Muscle of leg (tissue), 11 donors: Measurements from ENCODE around the gene ITIH4. TPM values are rescaled to one million over a fixed set of nuclear protein-coding genes. Genes with fewer than 3 reads are reported as not detected.

Experiments used
- DNase-seq: peaks from one replicate; pipeline ENCODE4 v3.0.0; 2013
- H3K27ac ChIP-seq: one replicate; pipeline ENCODE4 v1.5.1; 2013; ENCODE audit warnings: mild to moderate bottlenecking, low read length, control low read depth
- H3K27me3 ChIP-seq: one replicate; pipeline ENCODE4 v1.6.1; 2013; ENCODE audit warnings: low read length; ENCODE audit not compliant: control insufficient read depth, insufficient read depth
- H3K36me3 ChIP-seq: one replicate; pipeline ENCODE4 v1.6.1; 2013; ENCODE audit warnings: low read length; ENCODE audit not compliant: control insufficient read depth, insufficient read depth
- H3K4me1 ChIP-seq: one replicate; pipeline ENCODE4 v1.6.1; 2013; ENCODE audit warnings: low read length; ENCODE audit not compliant: control insufficient read depth, insufficient read depth
- H3K4me3 ChIP-seq: one replicate; pipeline ENCODE4 v1.5.1; 2013; ENCODE audit warnings: low read length, control low read depth
- H3K9me3 ChIP-seq: replicated peaks from 2 replicates; pipeline ENCODE4 v1.6.1; 2013; ENCODE audit warnings: low read depth, low read length; ENCODE audit not compliant: control insufficient read depth
- WGBS: methylation state at CpG from one replicate; pipeline ENCODE4 v1.1.5; 2013; ENCODE audit warnings: missing lambda C conversion rate; ENCODE audit not compliant: insufficient coverage; 5-methylcytosine and 5-hydroxymethylcytosine counted together
- polyA plus RNA-seq, 8 donors: library from polyadenylated mRNA; unstranded; fragments of 120-200 nt; gene quantifications; one replicate each; pipeline versions ENCODE4 v1.2.1 to v1.2.3, GENCODE V29; 2013; ENCODE audit warnings: inconsistent platforms in 1 of 8, low replicate concordance in 1 of 8; ENCODE audit not compliant: insufficient read length in 8 of 8, insufficient read depth in 1 of 8
- total RNA-seq: library from RNA; stranded (reverse); fragments of 120-200 nt; gene quantifications from one replicate; pipeline ENCODE4 v1.2.4, GENCODE V29; 2013

ITIH4 gene
- total and polyA plus RNA-seq, 9 donors = 7.9 to 37.5 (median 22.1) TPM

GRCh38 chr3:52809149-52809548, 21.3 kb downstream of the ITIH4 start:
- peaks cover 7% of the 10 kb centered on the region for H3K36me3 ChIP-seq
- H3K4me1 ChIP-seq = no peaks in the 10 kb centered on the region
- H3K4me3 ChIP-seq = no peak overlapping the region
- no peaks in the 10 kb centered on the region for H3K9me3 ChIP-seq
- no peak overlapping the region for H3K27ac ChIP-seq
- peaks cover 2% of the 10 kb centered on the region for H3K27me3 ChIP-seq
- DNase-seq = no peak
- 76% methylated on average over 2 of the region's 2 CpGs for WGBS

DNA sequence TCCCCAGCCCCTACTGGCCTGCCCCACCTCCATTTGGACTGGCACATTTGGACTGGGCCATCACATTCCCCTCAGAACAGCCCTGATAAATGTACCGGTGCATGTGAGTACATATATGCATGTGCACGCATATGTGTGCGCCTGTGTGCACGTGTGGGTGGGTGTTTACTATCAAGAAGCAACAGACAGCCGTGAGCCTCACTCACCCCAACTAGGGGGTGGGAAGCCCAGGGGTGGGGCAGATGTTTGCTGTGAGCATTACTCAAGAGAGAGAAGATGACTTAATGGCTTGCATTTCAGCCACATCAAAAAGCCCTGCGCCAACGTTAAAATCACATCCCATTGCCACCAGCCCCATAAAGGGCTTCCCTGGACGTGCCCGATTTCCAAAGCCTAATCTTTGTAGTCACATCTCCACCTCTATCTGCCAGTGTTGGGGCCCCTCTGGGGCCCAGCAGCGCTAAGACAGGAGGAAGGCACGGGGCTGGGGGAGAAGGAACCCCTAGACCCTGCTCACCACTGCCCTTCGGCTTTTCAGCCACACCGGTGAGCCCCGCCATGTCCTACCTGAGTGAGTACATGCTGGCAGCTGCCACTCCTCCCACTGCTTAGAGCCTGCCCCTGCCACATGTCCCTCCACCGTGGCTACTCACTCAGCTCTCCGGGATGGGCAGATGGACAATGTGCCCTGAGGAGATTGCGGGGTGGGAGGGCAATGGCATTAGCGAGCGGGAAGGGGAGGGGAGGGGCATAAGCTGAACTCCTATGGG, 25.0 kb downstream of the ITIH4 start:
- Histone ChIP-seq H3K27me3 (peaks cover 2% of the 10 kb centered on the region), H3K36me3 (no peaks in the 10 kb centered on the region), H3K4me3 (no peak overlapping the region), H3K27ac (no peak overlapping the region), H3K9me3 (no peaks in the 10 kb centered on the region), H3K4me1 (no peaks in the 10 kb centered on the region)
- no peak for DNase-seq
- 72% methylated on average over 9 of the region's 19 CpGs for WGBS

DNA sequence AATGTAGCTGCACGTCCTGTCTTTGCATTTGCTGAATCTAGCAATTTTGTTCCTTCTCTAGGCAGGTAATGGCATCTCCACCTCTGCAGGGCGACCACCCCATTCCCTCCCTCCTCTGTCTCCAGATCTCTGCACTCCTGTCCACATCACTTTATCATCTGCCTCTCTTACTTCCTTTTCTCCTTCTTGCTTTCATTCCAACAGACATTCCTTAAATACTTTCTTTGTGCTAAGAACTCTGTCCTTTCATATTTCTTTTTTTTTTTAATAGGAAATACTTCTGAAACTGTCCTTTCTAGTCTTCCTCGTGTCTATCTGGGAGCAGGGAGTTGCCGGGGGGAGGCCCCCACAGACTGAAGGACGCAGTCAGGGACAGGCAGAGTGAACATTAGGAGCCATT, 28.6 kb downstream of the ITIH4 start:
- 61% methylated on average over 5 of the region's 5 CpGs for WGBS
- H3K27me3 ChIP-seq = no peaks in the 10 kb centered on the region
- DNase-seq = no peak
- no peak overlapping the region for H3K27ac ChIP-seq
- H3K9me3 ChIP-seq = no peaks in the 10 kb centered on the region
- no peaks in the 10 kb centered on the region for H3K36me3 ChIP-seq
- H3K4me3 ChIP-seq = no peak overlapping the region
- H3K4me1 ChIP-seq = no peaks in the 10 kb centered on the region

DNA sequence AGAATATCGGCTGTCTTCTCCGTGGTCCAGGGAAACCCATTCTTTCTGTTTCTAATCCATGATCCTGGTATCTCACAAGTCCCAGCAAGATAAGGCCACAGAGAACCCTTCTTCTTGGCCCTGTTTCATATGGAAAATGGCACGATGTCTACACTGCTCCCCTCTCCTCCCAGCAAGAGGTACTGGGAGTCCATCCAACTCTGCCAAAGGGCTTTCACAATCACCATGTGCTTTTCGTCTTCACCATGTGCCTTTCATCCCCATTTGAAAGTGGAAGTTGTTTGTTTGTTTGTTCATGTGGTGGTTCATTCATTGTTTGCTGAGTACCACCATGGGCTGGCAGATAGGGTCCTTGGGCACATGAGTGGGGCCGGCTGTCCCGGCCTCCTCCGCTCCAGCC, 30.4 kb downstream of the ITIH4 start:
- WGBS = 74% methylated on average over 6 of the region's 7 CpGs
- no peak overlapping the region for H3K4me3 ChIP-seq
- no peaks in the 10 kb centered on the region for H3K4me1 ChIP-seq
- no peaks in the 10 kb centered on the region for H3K36me3 ChIP-seq
- no peaks in the 10 kb centered on the region for H3K27me3 ChIP-seq
- no peak for DNase-seq
- H3K9me3 ChIP-seq = no peaks in the 10 kb centered on the region
- no peak overlapping the region for H3K27ac ChIP-seq

DNA sequence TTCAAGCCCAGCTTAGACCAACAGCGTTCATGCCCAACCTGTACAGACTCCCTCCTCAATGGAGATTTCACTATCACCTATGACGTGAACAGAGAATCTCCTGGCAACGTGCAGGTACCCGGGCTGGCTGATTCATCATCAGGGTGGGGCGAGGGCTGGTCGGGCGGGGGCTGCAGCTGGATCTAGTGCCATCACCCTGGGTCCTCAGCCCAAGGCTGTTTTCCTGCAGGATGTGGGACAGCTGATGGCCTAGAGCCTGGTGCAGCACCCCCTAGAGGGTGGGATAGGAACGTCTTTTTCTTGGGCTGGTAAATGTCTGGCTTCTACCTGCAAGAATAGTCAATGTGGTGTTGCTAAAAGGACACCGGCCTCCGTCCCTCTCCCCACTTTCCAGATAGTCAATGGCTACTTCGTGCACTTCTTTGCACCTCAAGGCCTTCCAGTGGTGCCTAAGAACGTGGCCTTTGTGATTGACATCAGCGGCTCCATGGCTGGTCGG, 31.4 kb downstream of the ITIH4 start:
- no peak for DNase-seq
- Histone ChIP-seq H3K4me3 (no peak overlapping the region), H3K27me3 (no peaks in the 10 kb centered on the region), H3K9me3 (no peaks in the 10 kb centered on the region), H3K27ac (no peak overlapping the region), H3K4me1 (peaks cover 7% of the 10 kb centered on the region), H3K36me3 (no peaks in the 10 kb centered on the region)
- 50% methylated on average over 13 of the region's 14 CpGs for WGBS

DNA sequence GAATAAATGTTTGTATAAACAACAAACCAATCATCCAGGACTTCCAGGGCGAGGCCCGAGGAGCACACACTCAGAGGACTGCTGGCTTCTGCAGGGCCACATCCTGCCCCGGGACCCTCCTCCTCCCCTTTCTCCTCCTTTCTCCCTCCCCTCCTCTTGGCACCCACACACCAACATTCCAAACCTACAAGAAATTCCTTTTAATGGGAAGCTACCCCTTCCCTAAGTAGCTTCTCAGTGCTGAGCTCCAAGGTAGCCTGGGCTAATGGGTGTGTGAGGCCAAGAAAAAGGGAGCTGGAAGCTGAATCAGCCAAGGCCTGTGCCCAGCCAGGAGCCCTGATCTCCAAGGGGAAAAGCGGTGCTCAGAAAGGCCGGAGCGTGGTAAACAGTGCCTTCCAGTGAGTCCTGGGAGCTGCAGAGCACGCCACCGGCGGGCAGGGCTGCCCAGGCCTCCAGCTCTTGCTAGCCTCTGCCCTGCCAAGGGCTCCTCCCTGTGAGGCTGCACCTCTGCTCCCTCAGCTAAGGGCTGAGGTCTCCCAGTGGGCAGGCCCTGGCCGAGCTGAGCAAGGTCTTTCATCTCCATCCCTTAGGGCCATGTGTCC, 32.0 kb downstream of the ITIH4 start:
- Histone ChIP-seq H3K36me3 (no peaks in the 10 kb centered on the region), H3K9me3 (no peaks in the 10 kb centered on the region), H3K27me3 (no peaks in the 10 kb centered on the region), H3K4me3 (no peak overlapping the region), H3K27ac (no peak overlapping the region), H3K4me1 (peaks cover 13% of the 10 kb centered on the region)
- 77% methylated on average over 8 of the region's 10 CpGs for WGBS
- no peak for DNase-seq

GRCh38 chr3:52796411-52796810, 34.1 kb downstream of the ITIH4 start:
- no peaks in the 10 kb centered on the region for H3K27me3 ChIP-seq
- H3K4me3 ChIP-seq = no peak overlapping the region
- H3K9me3 ChIP-seq = no peaks in the 10 kb centered on the region
- H3K36me3 ChIP-seq = no peaks in the 10 kb centered on the region
- H3K27ac ChIP-seq = no peak overlapping the region
- no peak for DNase-seq
- 89% methylated on average over 6 of the region's 9 CpGs for WGBS
- peaks cover 29% of the 10 kb centered on the region for H3K4me1 ChIP-seq

DNA sequence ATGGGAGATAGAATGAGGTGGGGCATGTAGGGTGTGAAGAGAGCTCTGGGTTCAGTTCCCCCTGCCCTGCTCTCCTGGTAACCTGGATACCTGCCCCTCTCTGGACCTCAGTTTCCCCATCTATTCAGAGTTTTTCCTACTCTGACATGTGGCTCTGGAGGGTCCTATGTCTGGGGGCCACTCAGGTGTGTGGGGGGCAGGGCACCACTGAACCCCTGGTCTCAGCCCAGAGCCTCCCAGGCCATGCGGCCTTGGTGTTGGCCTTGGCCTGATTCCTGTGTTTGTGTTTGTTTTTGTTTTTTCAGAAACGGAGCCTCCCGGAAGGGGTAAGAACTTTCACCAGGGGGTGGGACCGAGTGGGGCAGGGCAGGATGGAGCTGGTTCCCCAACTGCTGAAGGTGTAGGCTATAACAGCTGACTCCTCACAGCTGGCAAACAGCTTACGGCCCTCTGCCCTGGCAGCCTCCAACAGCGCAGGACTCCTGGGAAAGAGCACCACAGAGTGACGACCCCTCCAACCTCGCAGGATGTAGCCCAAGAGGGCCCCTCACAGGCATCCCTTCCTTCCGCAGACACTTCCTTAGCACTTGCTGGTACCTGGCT, 35.1 kb downstream of the ITIH4 start:
- WGBS = 13% methylated on average over 4 of the region's 9 CpGs
- H3K27ac ChIP-seq = no peak overlapping the region

DNA sequence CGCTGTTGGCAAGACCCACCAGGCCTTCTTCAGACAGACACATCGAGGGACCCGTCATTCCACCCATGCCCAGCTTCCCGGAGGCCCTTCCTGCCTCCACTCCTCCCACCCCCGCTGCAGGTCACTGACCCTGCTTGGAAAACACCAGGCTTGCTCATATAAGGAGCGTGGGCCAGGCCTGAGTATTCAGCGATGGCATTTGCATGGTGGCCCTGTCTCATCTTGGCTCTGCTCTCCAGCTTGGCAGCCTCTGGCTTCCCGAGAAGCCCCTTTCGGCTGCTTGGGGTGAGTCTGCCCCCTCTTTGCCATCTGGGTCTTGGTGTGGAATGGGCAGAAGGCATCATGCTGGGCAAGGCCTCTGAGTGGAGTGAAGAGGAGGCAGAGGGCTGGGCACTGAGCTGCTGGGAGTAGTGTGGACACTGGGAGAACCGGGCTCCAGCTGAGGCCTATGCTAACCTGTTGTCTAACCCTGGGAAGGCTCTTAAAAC, 35.8 kb downstream of the ITIH4 start, which contains the start of gene ITIH3:
Gene ITIH3, plus strand, starts transcription at position 185 of the 488 bp plus-strand sequence. Its CDS starts 8 bp downstream, at position 193.
- Histone ChIP-seq H3K4me1 (peaks cover 29% of the 10 kb centered on the region), H3K4me3 (no peak within 1 kb of the TSS), H3K27ac (peak within 1 kb of the TSS; percentile 13), H3K27me3 (no peaks in the 10 kb centered on the region), H3K36me3 (no peaks in the 10 kb centered on the region), H3K9me3 (no peaks in the 10 kb centered on the region)
- no peak for DNase-seq
- WGBS = 54% methylated on average over 10 of the region's 10 CpGs

More for the DNA sequence above, 35.1 kb downstream of the ITIH4 start:
- Histone ChIP-seq H3K9me3 (no peaks in the 10 kb centered on the region), H3K4me3 (no peak overlapping the region), H3K4me1 (peaks cover 29% of the 10 kb centered on the region), H3K36me3 (no peaks in the 10 kb centered on the region), H3K27me3 (no peaks in the 10 kb centered on the region)
- no peak for DNase-seq
